ENCODE measurements around the gene HEMGN.

HEMGN gene

DNA sequence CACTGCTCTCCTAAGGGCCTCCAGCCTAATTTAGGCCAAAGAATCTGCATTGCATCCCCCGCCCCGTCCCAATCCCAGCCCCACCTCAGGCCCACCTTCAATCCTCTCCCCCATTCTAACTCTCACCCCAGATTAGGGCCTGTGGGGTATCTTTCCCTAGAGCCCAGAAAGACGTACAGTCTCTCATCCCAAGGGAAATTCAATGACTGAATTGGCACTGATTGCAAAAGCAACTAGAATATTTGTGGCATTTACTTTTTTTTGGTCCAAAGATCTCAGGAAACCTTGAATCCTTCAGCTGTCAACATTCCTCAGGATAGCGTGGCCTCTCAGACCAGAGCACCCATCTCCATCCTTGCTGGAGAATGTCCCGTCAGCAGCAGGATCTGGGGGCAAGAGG, 46.2 kb downstream of the HEMGN start:
- in situ Hi-C loops (cut with MboI; ENCODE audit: low sequenced_read_pairs, unreplicated experiment), result loop anchor here (5.0 to 10.0 kb wide), 2 partner anchors 169 to 427 kb away; no protein-coding TSS in a partner anchor
- DNase-seq (ENCODE audit: low spot score), result no peak
- TF ChIP-seq, protein P1, sequence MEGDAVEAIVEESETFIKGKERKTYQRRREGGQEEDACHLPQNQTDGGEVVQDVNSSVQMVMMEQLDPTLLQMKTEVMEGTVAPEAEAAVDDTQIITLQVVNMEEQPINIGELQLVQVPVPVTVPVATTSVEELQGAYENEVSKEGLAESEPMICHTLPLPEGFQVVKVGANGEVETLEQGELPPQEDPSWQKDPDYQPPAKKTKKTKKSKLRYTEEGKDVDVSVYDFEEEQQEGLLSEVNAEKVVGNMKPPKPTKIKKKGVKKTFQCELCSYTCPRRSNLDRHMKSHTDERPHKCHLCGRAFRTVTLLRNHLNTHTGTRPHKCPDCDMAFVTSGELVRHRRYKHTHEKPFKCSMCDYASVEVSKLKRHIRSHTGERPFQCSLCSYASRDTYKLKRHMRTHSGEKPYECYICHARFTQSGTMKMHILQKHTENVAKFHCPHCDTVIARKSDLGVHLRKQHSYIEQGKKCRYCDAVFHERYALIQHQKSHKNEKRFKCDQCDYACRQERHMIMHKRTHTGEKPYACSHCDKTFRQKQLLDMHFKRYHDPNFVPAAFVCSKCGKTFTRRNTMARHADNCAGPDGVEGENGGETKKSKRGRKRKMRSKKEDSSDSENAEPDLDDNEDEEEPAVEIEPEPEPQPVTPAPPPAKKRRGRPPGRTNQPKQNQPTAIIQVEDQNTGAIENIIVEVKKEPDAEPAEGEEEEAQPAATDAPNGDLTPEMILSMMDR (IDR thresholded peaks at IDR 0.05; ENCODE audit: borderline replicate concordance, control extremely low read depth, extremely low read depth, insufficient read depth, missing control alignments), result no peak

DNA sequence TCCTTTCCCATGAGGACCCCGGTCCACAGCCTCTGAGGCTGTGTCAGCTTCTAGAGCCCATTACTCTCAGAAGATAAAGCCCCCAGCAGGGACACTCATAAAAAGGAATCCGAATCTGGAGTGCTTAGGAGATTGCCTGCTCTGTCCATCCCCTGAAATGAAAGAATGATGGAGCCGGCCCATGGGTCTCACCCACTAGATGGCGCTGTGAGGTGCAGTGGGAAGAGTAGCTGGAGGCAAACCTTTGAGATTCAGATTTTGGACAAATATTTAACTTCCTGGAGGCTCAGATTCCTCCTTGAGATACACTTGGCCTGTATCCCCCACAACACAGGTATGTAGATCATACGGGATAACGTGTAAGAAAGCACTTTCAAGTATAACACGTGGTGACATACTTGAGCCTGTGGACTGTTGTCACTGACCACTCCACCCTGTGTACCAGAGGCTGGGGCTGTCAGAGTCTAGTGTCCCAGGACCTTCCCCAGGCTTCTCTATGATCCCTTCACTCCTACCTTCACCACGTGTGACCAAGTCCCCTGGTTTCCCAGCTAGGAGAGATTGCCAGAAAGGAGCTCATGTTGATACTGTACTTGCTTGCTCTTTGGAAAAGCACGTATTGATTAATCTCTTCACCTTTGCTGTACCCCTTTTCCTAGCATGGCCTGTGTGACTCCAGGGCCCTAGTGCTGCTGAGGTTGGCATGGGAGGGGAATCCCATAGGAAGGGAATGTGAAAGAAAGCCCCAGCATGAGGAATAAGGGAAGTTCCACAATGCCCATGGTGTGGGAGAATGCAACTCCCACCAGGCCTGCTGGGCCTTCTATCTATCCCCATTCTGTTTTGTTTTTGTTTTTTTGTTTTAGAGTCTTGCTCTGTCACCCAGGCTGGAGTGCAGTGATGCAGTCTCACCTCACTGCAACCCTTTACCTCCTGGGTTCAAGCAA, 47.8 kb downstream of the HEMGN start:
- in situ Hi-C loops (cut with MboI; ENCODE audit: low sequenced_read_pairs, unreplicated experiment), result loop anchor here (5.0 to 10.0 kb wide), 2 partner anchors 168 to 425 kb away; no protein-coding TSS in a partner anchor
- peak; percentile 68 for DNase-seq (ENCODE audit: low spot score)
- TF ChIP-seq, protein P1 (IDR thresholded peaks at IDR 0.05; ENCODE audit: borderline replicate concordance, control extremely low read depth, extremely low read depth, insufficient read depth, missing control alignments), result peak; percentile 74

DNA sequence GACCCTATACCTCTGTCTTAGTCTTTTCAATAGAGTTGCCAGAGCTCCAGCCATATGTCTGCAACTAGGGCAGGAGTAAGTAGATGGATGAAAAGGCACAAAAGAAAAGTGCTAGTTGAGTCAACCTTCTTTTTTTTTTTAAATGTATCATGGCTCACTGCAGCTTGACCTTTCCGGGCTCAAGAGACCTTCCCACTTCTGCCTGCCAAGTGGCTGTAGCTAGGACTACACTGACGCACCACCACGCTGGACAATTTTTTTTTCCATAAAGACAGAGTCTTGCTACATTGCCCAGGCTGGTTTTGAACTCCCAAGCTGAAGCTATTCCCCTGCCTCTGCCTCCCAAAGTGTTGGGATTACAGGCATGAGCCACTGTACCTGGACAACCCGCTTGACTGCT, 57.6 kb downstream of the HEMGN start:
- DNase-seq (ENCODE audit: low spot score), result no peak
- TF ChIP-seq, protein P1 (IDR thresholded peaks at IDR 0.05; ENCODE audit: borderline replicate concordance, control extremely low read depth, extremely low read depth, insufficient read depth, missing control alignments), result no peak
- in situ Hi-C loops (cut with MboI; ENCODE audit: low sequenced_read_pairs, unreplicated experiment), result no loop called here
